ENCODE data around the gene PHLDB1. TPM values are rescaled to one million over a fixed set of nuclear protein-coding genes. Genes with fewer than 3 reads are reported as not detected.

PHLDB1 gene
- total RNA-seq, 1 donor from 2014 or later: 165 TPM

- Mint-ChIP-seq H3K9me3 (ENCODE audit: unreplicated experiment) (no peaks in the 10 kb centered on the region), H3K27ac (ENCODE audit: unreplicated experiment) (no peak overlapping the region), H3K27me3 (ENCODE audit: unreplicated experiment) (no peaks in the 10 kb centered on the region), H3K4me1 (ENCODE audit: unreplicated experiment) (no peaks in the 10 kb centered on the region), H3K4me3 (ENCODE audit: unreplicated experiment) (no peak overlapping the region), H3K36me3 (ENCODE audit: unreplicated experiment) (peaks cover 47% of the 10 kb centered on the region)
- TF ChIP-seq, protein P1, sequence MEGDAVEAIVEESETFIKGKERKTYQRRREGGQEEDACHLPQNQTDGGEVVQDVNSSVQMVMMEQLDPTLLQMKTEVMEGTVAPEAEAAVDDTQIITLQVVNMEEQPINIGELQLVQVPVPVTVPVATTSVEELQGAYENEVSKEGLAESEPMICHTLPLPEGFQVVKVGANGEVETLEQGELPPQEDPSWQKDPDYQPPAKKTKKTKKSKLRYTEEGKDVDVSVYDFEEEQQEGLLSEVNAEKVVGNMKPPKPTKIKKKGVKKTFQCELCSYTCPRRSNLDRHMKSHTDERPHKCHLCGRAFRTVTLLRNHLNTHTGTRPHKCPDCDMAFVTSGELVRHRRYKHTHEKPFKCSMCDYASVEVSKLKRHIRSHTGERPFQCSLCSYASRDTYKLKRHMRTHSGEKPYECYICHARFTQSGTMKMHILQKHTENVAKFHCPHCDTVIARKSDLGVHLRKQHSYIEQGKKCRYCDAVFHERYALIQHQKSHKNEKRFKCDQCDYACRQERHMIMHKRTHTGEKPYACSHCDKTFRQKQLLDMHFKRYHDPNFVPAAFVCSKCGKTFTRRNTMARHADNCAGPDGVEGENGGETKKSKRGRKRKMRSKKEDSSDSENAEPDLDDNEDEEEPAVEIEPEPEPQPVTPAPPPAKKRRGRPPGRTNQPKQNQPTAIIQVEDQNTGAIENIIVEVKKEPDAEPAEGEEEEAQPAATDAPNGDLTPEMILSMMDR (IDR thresholded peaks at IDR 0.05): no peak
- DNase-seq (ENCODE audit: extremely low spot score, unreplicated experiment): no peak
These were observed 36.0 kb downstream of the PHLDB1 start for GRCh38 chr11:118643142-118643994.

DNA sequence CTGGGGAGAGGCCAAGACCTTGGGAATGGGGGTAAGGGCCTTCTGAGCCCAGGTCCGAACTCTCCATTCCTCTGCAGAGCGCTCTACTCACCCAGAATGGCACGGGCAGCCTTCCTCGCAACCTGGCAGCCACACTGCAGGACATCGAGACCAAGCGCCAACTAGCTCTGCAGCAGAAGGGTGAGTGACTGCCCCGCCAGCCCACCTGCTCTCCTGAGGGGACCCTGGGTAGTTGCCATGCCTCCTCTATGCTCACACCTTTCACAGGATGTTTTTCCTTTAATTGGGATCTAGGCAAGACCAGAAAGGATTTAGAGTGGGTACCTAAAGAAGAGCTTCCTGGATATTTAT lies 36.6 kb downstream of the PHLDB1 start:
- DNase-seq (ENCODE audit: extremely low spot score, unreplicated experiment): no peak
- H3K4me3 Mint-ChIP-seq (ENCODE audit: unreplicated experiment): no peak overlapping the region
- no peaks in the 10 kb centered on the region for H3K27me3 Mint-ChIP-seq (ENCODE audit: unreplicated experiment)
- H3K27ac Mint-ChIP-seq (ENCODE audit: unreplicated experiment): no peak overlapping the region
- TF ChIP-seq, protein P1 (IDR thresholded peaks at IDR 0.05): no peak
- no peaks in the 10 kb centered on the region for H3K4me1 Mint-ChIP-seq (ENCODE audit: unreplicated experiment)
- H3K9me3 Mint-ChIP-seq (ENCODE audit: unreplicated experiment): no peaks in the 10 kb centered on the region
- peaks cover 47% of the 10 kb centered on the region for H3K36me3 Mint-ChIP-seq (ENCODE audit: unreplicated experiment)

DNA sequence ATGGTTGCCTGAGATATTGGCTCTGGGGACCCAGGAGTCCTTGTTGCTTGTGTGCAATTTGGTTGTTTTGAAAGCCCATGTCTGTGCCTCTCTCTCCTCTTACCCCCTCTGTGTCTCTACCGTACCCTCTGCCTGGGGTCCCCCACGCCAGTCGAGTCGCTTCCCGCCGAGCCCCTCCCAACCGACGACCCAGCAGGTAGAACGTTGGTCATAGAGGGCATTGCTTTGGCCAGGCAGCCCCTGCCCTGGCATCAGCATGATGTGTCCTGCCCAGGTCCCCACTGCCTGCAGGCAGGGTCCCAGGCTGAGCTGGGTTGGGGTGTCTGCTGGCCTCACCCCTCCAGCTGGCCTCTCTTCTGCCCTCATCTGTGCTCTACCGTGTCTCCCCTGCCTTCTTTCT lies 37.1 kb downstream of the PHLDB1 start:
- peaks cover 49% of the 10 kb centered on the region for H3K36me3 Mint-ChIP-seq (ENCODE audit: unreplicated experiment)
- DNase-seq (ENCODE audit: extremely low spot score, unreplicated experiment): no peak
- no peak overlapping the region for H3K27ac Mint-ChIP-seq (ENCODE audit: unreplicated experiment)
- no peaks in the 10 kb centered on the region for H3K27me3 Mint-ChIP-seq (ENCODE audit: unreplicated experiment)
- no peaks in the 10 kb centered on the region for H3K4me1 Mint-ChIP-seq (ENCODE audit: unreplicated experiment)
- no peaks in the 10 kb centered on the region for H3K9me3 Mint-ChIP-seq (ENCODE audit: unreplicated experiment)
- TF ChIP-seq, protein P1 (IDR thresholded peaks at IDR 0.05): no peak
- no peak overlapping the region for H3K4me3 Mint-ChIP-seq (ENCODE audit: unreplicated experiment)

DNA sequence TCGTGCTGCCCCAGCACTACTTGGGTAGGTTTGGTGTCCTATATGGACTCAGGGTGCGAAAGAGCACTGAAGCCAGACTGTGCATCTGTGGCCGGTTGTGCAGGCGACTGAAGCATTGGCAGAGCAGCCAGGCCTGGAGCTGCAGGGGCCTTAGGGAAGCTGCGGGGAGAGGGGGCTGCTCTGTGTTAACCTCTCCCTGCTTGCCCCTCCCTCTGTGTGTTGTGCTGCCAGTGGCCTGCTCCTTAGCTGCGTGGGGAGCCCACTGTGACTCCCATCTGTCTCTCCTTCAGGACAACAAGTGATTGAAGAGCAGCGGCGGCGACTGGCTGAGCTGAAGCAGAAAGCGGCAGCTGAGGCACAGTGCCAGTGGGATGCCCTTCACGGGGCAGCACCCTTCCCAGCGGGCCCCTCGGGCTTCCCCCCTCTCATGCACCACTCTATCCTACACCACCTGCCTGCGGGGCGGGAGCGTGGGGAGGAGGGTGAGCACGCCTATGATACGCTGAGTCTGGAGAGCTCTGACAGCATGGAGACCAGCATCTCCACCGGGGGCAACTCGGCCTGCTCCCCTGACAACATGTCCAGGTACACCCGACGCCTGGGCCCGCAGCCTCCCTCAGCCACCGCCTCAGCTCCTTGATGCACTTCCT lies 37.8 kb downstream of the PHLDB1 start:
- no peak for DNase-seq (ENCODE audit: extremely low spot score, unreplicated experiment)
- H3K9me3 Mint-ChIP-seq (ENCODE audit: unreplicated experiment): no peaks in the 10 kb centered on the region
- H3K27ac Mint-ChIP-seq (ENCODE audit: unreplicated experiment): no peak overlapping the region
- no peaks in the 10 kb centered on the region for H3K27me3 Mint-ChIP-seq (ENCODE audit: unreplicated experiment)
- no peak overlapping the region for H3K4me3 Mint-ChIP-seq (ENCODE audit: unreplicated experiment)
- no peaks in the 10 kb centered on the region for H3K4me1 Mint-ChIP-seq (ENCODE audit: unreplicated experiment)
- TF ChIP-seq, protein P1 (IDR thresholded peaks at IDR 0.05): no peak
- peaks cover 52% of the 10 kb centered on the region for H3K36me3 Mint-ChIP-seq (ENCODE audit: unreplicated experiment)

GRCh38 chr11:118646393-118646792 lies 39.0 kb downstream of the PHLDB1 start:
- Mint-ChIP-seq H3K27ac (ENCODE audit: unreplicated experiment) (no peak overlapping the region), H3K4me3 (ENCODE audit: unreplicated experiment) (no peak overlapping the region), H3K36me3 (ENCODE audit: unreplicated experiment) (peaks cover 60% of the 10 kb centered on the region), H3K27me3 (ENCODE audit: unreplicated experiment) (no peaks in the 10 kb centered on the region), H3K4me1 (ENCODE audit: unreplicated experiment) (no peaks in the 10 kb centered on the region), H3K9me3 (ENCODE audit: unreplicated experiment) (no peaks in the 10 kb centered on the region)
- TF ChIP-seq, protein P1 (IDR thresholded peaks at IDR 0.05): no peak
- no peak for DNase-seq (ENCODE audit: extremely low spot score, unreplicated experiment)
